NT2/D1 (cell line): ENCODE results near the gene TCAP.
A peak's percentile ranks its signal among the peaks of the same experiment; 100 is the strongest.

Experiments used
- DNase-seq: peaks from one replicate; pipeline ENCODE4 v3.0.0-alpha.2; 2011; ENCODE audit warnings: low read depth, low spot score
- H3K27me3 ChIP-seq: 2 replicates; pipeline ENCODE4 v1.6.0; 2011; ENCODE audit warnings: mild to moderate bottlenecking; ENCODE audit not compliant: insufficient read length, insufficient read depth
- H3K36me3 ChIP-seq: 2 replicates; pipeline ENCODE4 v1.6.1; 2011; ENCODE audit warnings: mild to moderate bottlenecking, low read length, mixed read lengths; ENCODE audit not compliant: insufficient read depth, insufficient read length
- H3K4me1 ChIP-seq: 2 replicates; pipeline ENCODE4 v1.5.1; 2011; ENCODE audit not compliant: insufficient read depth, insufficient read length
- H3K4me3 ChIP-seq: 2 replicates; pipeline ENCODE4 v1.5.1; 2011; ENCODE audit warnings: low read depth; ENCODE audit not compliant: insufficient read length
- H3K9ac ChIP-seq: 2 replicates; pipeline ENCODE4 v1.6.0; 2011; ENCODE audit warnings: low read depth; ENCODE audit not compliant: insufficient read length
- H3K9me3 ChIP-seq: 2 replicates; pipeline ENCODE4 v1.5.1; 2011; ENCODE audit warnings: mild to moderate bottlenecking, low read length; ENCODE audit not compliant: insufficient read depth
- SUZ12 ChIP-seq: IDR thresholded peaks from 2 replicates; pipeline ENCODE4 v1.6.1; 2011; ENCODE audit not compliant: insufficient read length, insufficient read depth; ENCODE audit errors: extremely low read depth
- YY1 ChIP-seq: IDR thresholded peaks from 2 replicates; pipeline ENCODE4 v1.6.1; 2011; ENCODE audit not compliant: insufficient read length, insufficient read depth
- ZNF274 ChIP-seq: IDR thresholded peaks from 2 replicates; pipeline ENCODE4 v1.6.1; 2011; ENCODE audit warnings: mild to moderate bottlenecking, low read depth, low read length

The TCAP gene

DNA sequence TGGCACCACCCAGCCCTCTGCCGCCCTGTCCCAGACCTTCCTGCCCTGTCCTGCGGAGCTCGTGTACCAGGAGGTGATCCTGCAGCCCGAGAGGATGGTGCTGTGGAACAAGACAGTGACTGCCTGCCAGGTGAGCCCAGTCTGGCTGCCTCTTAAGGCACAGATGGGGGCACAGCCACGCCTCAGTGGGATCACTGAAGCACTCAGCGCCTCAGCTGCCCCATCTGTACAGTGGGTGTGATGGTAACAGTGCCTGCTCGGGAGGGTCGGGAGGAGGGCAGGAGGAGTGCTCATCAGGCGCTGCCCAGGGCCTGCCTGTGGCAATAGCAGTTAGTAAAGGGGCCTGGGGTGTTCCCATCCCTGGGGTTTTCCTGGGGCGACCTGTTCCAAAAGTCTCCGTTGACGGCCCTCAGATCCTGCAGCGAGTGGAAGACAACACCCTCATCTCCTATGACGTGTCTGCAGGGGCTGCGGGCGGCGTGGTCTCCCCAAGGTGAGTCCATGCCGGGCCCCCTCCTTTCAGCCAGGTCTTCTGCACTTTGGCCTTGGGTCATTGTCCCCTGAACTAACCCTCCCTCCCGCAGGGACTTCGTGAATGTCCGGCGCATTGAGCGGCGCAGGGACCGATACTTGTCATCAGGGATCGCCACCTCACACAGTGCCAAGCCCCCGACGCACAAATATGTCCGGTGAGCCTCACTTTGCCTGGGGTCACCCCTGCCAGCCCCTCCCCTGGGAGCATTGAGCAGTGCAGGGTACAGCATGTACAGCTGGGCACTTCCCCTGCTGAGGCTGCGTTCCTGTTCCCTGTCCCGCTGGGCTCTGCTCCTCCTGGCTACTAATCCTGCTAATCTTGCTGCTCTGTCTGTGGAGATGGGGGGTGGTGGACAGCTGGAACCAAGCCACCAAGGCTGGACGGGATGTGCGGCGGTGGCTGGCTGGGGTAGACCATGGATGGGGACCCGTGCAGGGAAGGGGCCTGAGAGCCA, 4.5 kb upstream of the TCAP start:
- TF ChIP-seq ZNF274: no peak
- TF ChIP-seq SUZ12: no peak
- TF ChIP-seq YY1: no peak
- Histone ChIP-seq H3K4me3 (no peak overlapping the region), H3K9ac (no peak overlapping the region), H3K27me3 (no peaks in the 10 kb centered on the region), H3K36me3 (peaks cover 60% of the 10 kb centered on the region), H3K9me3 (no peaks in the 10 kb centered on the region), H3K4me1 (peaks cover 34% of the 10 kb centered on the region)
- DNase-seq: no peak

DNA sequence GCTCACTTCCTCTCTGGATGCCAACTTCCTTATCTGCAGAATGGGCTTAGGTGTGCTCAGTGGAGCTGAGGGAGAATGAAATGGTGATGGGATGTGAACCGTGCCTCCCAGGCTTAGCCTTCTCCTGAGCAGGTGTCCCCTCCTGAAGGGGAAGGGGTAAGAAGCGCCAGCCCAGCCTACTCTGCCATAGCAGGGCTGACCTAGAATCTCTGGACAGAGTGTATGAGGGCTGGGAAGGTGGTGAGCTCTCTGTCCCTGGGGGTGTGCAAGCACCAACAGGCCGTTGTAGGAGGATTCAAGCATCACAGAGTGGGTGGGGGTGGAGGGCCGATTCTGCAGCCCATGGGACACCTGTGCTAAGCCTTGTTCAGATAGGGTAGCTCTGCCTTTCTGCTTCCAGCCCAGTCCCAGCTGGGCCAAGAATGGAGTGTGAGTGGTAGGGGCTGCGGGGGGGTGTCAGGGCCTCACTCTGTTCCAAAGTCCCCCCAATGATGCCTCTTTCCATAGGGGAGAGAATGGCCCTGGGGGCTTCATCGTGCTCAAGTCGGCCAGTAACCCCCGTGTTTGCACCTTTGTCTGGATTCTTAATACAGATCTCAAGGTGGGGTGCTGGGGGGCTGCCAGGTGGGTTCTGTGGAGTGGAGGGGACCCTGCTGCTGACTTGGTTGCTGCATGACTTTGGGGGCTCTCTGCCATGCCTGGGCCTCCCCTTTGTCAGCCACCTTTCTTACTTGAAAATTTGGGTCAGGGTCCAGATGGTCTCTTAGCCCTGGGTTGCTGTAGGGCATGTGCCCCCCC, 3.2 kb upstream of the TCAP start:
- H3K36me3 ChIP-seq: peaks cover 51% of the 10 kb centered on the region
- no peak overlapping the region for H3K9ac ChIP-seq
- no peak for TF ChIP-seq SUZ12
- TF ChIP-seq ZNF274: no peak
- no peak for TF ChIP-seq YY1
- H3K9me3 ChIP-seq: no peaks in the 10 kb centered on the region
- no peak for DNase-seq
- H3K27me3 ChIP-seq: peaks cover 7% of the 10 kb centered on the region
- no peak overlapping the region for H3K4me3 ChIP-seq
- H3K4me1 ChIP-seq: peaks cover 42% of the 10 kb centered on the region

DNA sequence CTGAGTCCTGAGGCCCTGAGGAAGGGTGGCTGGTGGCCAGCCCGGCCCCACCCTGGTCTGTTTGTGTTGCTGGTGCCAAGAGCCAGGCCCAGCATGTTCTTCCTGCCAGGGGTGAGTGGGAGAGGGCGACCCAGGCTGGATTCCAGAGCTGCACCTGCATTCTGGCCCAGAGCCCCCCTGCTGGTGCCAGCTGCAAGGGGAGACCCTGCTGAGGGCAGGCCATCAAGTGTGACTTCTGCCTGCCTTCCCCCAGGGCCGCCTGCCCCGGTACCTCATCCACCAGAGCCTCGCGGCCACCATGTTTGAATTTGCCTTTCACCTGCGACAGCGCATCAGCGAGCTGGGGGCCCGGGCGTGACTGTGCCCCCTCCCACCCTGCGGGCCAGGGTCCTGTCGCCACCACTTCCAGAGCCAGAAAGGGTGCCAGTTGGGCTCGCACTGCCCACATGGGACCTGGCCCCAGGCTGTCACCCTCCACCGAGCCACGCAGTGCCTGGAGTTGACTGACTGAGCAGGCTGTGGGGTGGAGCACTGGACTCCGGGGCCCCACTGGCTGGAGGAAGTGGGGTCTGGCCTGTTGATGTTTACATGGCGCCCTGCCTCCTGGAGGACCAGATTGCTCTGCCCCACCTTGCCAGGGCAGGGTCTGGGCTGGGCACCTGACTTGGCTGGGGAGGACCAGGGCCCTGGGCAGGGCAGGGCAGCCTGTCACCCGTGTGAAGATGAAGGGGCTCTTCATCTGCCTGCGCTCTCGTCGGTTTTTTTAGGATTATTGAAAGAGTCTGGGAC, 2.4 kb upstream of the TCAP start:
- DNase-seq: no peak
- TF ChIP-seq YY1: no peak
- TF ChIP-seq SUZ12: no peak
- TF ChIP-seq ZNF274: no peak
- Histone ChIP-seq H3K36me3 (peaks cover 47% of the 10 kb centered on the region), H3K4me1 (peaks cover 43% of the 10 kb centered on the region), H3K27me3 (peaks cover 12% of the 10 kb centered on the region), H3K9ac (peak overlapping the region; percentile 56), H3K4me3 (peak overlapping the region; percentile 8), H3K9me3 (no peaks in the 10 kb centered on the region)

DNA sequence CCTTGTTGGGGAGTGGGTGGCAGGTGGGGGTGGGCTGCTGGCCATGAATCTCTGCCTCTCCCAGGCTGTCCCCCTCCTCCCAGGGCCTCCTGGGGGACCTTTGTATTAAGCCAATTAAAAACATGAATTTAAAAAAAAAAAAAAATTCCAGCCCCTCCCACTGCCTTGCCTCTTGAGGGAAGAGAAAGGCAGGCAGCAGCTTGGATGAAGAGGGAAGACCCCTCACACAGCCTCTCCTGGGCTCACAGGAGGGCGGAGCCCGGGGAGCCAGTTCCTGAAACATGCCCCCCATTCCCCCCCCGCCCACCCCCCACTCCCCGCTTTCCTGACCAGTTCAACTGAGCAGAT, 1.8 kb upstream of the TCAP start:
- peaks cover 15% of the 10 kb centered on the region for H3K27me3 ChIP-seq
- no peaks in the 10 kb centered on the region for H3K9me3 ChIP-seq
- no peak overlapping the region for H3K4me3 ChIP-seq
- peak overlapping the region; percentile 56 for H3K9ac ChIP-seq
- DNase-seq: no peak
- TF ChIP-seq ZNF274 (no peak), SUZ12 (no peak), YY1 (no peak)
- H3K4me1 ChIP-seq: peaks cover 41% of the 10 kb centered on the region
- H3K36me3 ChIP-seq: peaks cover 43% of the 10 kb centered on the region

DNA sequence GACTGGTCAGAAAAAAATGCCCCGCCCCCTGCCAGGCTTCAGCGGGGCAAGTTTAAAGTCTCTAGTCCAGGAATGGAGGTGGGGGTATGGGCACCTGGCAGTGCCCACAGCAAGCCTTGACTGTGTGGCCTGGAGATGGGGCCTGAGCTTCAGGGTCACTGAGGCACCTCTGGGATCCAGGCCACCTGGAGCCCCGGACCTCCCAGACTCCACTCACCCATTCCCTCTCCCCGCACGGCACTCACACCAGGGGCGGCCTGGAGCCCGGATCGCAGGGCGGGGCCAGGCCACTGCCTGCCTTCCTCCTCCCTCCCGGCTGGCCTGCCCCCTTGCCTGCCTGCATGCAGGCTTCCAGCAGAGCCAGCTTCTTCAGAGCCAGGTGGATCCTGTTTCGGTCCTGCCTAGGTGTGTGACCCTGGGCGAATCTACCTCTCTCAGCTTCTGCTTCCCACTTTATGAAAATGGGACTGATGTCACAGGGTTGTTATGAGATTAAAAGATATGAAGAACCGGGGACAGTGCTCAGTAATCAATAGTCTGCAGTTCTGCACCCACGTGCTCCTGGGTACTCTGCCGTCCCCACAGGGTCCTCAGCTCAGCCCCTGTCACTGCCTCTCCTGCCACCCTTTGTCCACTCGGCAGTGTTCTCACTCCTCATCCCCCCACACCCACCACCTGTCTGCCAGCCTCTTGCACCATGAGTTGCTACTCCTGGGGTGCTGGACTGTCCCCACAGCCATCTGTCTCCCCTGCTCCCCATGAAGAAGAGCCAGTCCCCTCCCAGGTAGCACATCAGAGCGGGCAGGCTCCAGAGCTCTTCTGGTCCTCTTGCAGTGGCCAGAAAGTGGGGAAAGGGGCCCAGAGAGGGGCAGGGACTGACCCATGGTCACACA, 1.2 kb upstream of the TCAP start:
- DNase-seq: no peak
- Histone ChIP-seq H3K36me3 (peaks cover 37% of the 10 kb centered on the region), H3K4me1 (peaks cover 41% of the 10 kb centered on the region), H3K9ac (peak overlapping the region; percentile 57), H3K27me3 (peaks cover 19% of the 10 kb centered on the region), H3K9me3 (no peaks in the 10 kb centered on the region), H3K4me3 (peak overlapping the region; percentile 15)
- TF ChIP-seq ZNF274 (no peak), YY1 (no peak), SUZ12 (no peak)

DNA sequence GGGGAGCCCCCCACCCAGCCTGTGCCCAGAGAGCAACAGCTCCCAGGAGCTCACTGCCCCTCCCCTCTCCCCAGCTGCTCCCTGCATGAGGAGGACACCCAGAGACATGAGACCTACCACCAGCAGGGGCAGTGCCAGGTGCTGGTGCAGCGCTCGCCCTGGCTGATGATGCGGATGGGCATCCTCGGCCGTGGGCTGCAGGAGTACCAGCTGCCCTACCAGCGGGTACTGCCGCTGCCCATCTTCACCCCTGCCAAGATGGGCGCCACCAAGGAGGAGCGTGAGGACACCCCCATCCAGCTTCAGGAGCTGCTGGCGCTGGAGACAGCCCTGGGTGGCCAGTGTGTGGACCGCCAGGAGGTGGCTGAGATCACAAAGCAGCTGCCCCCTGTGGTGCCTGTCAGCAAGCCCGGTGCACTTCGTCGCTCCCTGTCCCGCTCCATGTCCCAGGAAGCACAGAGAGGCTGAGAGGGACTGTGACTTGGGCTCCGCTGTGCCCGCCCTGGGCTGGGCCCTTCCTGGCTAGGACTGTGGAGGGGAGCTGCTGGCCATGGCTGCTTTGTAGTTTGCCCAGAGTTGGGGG, 584 bp downstream of the TCAP start:
- peaks cover 39% of the 10 kb centered on the region for H3K4me1 ChIP-seq

More for the DNA sequence above, 584 bp downstream of the TCAP start:
- H3K27me3 ChIP-seq: peaks cover 31% of the 10 kb centered on the region
- no peak for DNase-seq
- H3K9me3 ChIP-seq: no peaks in the 10 kb centered on the region
- H3K36me3 ChIP-seq: peaks cover 22% of the 10 kb centered on the region
- TF ChIP-seq ZNF274: no peak
- TF ChIP-seq YY1: no peak
- no peak for TF ChIP-seq SUZ12
- H3K4me3 ChIP-seq: no peak overlapping the region
- H3K9ac ChIP-seq: peak overlapping the region; percentile 52
